Measurements from ENCODE around the gene ARF6. TPM values are rescaled to one million over a fixed set of nuclear protein-coding genes. Genes with fewer than 3 reads are reported as not detected.

The ARF6 gene
- total RNA-seq, 4 donors from 2014 or later: 41.5 to 66.4 (median 51.7) TPM

DNA sequence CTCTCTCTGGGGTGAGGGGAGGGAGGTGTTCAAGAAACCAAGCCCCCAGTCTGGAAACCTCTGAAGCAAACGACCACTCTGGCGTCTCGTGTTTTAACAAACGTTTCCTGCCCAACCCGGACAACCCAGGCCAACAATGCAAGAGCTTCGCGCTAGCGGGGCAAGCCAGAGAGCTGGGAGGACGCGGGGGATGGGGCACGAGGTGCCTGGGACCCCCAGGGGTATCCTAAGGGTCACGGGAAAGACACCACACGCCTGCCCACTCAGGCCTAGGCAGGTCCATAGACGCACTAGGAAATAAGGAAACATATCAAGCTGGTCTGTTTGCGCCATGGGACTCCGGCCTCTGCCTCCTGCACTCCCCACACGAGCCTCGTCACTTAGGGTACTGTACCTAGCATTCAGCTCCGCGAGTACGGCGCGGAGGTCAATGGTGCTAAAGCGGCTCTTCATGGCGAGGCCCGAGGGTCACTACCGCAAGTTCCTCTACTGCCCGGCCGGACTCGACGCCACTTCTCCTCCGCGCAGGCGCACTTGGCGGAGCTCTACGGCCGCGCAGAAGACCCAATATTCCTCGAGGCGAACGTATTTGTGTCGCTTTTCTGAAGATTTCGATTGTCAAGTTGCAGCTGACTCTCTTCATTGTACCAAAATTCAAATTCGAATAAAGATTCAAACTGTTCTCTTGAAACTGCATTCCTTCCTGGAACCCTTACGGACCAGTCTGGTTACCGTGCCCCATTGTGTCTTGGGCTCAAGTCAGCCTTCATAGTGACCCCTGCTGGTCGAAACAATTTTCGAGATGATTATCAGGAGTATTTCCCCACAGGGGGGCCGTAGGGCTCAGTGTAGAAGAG lies 40.4 kb upstream of the ARF6 start, which contains the start of gene NEMF:
TSS of gene NEMF (minus strand) at position 488 of the 857 bp plus-strand sequence. CDS start at position 453, 35 bp downstream.
- peak; percentile 96 for DNase-seq (ENCODE audit: extremely low spot score)
- H3K27ac ChIP-seq (replicated peaks in 1 of 4): peak within 1 kb of the TSS; percentile 87 to 93 (median 88)
- H3K9me3 ChIP-seq: no peaks in the 10 kb centered on the region
- H3K36me3 ChIP-seq: peaks cover 6 to 34% (median 29%) of the 10 kb centered on the region in 4 donors
- intact Hi-C loops (cut with DNase I): loop anchor here (5.0 kb wide), 1 partner anchor 220 kb away; no protein-coding TSS in a partner anchor
- H3K4me3 ChIP-seq: peak within 1 kb of the TSS; percentile 69 to 92 (median 78)
- TF ChIP-seq, protein P1, sequence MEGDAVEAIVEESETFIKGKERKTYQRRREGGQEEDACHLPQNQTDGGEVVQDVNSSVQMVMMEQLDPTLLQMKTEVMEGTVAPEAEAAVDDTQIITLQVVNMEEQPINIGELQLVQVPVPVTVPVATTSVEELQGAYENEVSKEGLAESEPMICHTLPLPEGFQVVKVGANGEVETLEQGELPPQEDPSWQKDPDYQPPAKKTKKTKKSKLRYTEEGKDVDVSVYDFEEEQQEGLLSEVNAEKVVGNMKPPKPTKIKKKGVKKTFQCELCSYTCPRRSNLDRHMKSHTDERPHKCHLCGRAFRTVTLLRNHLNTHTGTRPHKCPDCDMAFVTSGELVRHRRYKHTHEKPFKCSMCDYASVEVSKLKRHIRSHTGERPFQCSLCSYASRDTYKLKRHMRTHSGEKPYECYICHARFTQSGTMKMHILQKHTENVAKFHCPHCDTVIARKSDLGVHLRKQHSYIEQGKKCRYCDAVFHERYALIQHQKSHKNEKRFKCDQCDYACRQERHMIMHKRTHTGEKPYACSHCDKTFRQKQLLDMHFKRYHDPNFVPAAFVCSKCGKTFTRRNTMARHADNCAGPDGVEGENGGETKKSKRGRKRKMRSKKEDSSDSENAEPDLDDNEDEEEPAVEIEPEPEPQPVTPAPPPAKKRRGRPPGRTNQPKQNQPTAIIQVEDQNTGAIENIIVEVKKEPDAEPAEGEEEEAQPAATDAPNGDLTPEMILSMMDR (IDR thresholded peaks at IDR 0.05): peak; percentile 72 to 81 (median 76)
- TF ChIP-seq POLR2A (IDR thresholded peaks at IDR 0.05; ENCODE audit: low read depth) (peak; percentile 49), POLR2AphosphoS5 (IDR thresholded peaks at IDR 0.05) (peak; percentile 86 to 93), EP300 (IDR thresholded peaks at IDR 0.05) (no peak)
- H3K4me1 ChIP-seq: peaks cover 19 to 41% (median 35%) of the 10 kb centered on the region in 4 donors
- no peaks in the 10 kb centered on the region for H3K27me3 ChIP-seq
- WGBS: 0% methylated on average over 35 of the region's 49 CpGs

DNA sequence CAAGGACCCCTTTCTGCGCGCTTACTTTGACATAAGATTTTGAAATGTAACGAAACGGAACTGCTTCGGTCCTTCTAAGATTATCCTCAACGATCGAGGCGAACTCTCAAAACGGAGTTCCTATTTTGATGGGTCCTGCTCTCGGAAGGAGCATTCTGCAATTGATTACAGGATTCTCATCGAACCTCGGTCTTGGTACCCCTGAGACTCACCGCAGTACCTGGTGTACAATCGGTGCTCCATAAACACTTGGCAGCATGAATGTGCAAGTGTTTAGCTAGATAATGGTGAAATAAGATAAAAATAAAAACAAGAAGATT lies 39.8 kb upstream of the ARF6 start:
- TF ChIP-seq POLR2AphosphoS5 (IDR thresholded peaks at IDR 0.05) (no peak), POLR2A (IDR thresholded peaks at IDR 0.05; ENCODE audit: low read depth) (no peak), EP300 (IDR thresholded peaks at IDR 0.05) (no peak)
- TF ChIP-seq, protein P1 (IDR thresholded peaks at IDR 0.05): no peak
- Histone ChIP-seq H3K36me3 (peaks cover 6 to 33% (median 25%) of the 10 kb centered on the region in 4 donors), H3K27me3 (no peaks in the 10 kb centered on the region), H3K4me3 (peak overlapping the region; percentile 69 to 92 (median 78)), H3K9me3 (no peaks in the 10 kb centered on the region), H3K4me1 (peaks cover 19 to 41% (median 35%) of the 10 kb centered on the region in 4 donors), H3K27ac (replicated peaks in 1 of 4) (peak overlapping the region; percentile 87 to 93 (median 88))
- no peak for DNase-seq (ENCODE audit: extremely low spot score)
- intact Hi-C loops (cut with DNase I): loop anchor here (5.0 kb wide), 1 partner anchor 221 kb away; no protein-coding TSS in a partner anchor
- 1% methylated on average over 14 of the region's 14 CpGs for WGBS

DNA sequence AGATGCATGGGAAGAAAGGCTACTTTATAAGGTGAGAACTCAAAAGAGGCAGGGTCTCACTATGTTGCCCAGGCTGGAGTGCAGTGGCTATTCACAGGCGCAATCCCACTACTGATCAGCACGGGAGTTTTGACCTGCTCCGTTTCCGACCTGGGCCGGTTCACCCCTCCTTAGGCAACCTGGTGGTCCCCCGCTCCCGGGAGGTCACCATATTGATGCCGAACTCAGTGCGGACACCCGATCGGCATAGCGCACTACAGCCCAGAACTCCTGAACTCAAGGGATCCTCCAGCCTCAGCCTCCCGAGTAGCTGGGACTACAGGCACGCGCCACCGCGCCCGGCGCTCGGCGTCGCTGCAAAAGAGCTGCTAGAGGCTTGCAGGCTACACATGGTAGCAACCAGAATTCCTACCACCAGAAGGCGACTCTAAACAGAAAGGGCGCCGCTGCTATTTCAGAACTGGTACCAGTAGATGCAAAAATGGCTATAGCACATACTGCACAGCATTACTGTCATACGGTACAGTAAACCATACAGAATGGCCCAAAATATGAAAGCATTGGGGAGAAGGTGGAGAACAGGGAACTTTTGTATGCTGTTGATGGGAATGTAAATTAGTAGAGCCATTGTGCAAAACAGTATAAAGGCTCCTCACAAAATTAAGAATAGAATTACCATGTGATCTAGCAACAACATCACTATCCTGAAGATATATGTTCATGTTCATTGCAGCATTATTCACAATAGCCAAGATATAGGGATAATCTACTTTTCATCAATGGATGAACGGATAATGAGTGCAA lies 39.1 kb upstream of the ARF6 start:
- Histone ChIP-seq H3K27ac (replicated peaks in 1 of 4) (peak overlapping the region; percentile 87 to 93 (median 88)), H3K4me1 (peaks cover 19 to 41% (median 35%) of the 10 kb centered on the region in 4 donors), H3K36me3 (peaks cover 6 to 26% (median 19%) of the 10 kb centered on the region in 4 donors), H3K4me3 (peak overlapping the region; percentile 69 to 92 (median 78)), H3K27me3 (no peaks in the 10 kb centered on the region), H3K9me3 (no peaks in the 10 kb centered on the region)
- DNase-seq (ENCODE audit: extremely low spot score): peak; percentile 92
- TF ChIP-seq POLR2A (IDR thresholded peaks at IDR 0.05; ENCODE audit: low read depth): no peak
- TF ChIP-seq, protein P1 (IDR thresholded peaks at IDR 0.05): peak; percentile 76 to 88 (median 84)
- TF ChIP-seq POLR2AphosphoS5 (IDR thresholded peaks at IDR 0.05): peak; percentile 49 to 72
- TF ChIP-seq EP300 (IDR thresholded peaks at IDR 0.05): no peak
- 27% methylated on average over 16 of the region's 27 CpGs for WGBS
- intact Hi-C loops (cut with DNase I): loop anchor here (5.0 kb wide), 1 partner anchor 221 kb away; no protein-coding TSS in a partner anchor

DNA sequence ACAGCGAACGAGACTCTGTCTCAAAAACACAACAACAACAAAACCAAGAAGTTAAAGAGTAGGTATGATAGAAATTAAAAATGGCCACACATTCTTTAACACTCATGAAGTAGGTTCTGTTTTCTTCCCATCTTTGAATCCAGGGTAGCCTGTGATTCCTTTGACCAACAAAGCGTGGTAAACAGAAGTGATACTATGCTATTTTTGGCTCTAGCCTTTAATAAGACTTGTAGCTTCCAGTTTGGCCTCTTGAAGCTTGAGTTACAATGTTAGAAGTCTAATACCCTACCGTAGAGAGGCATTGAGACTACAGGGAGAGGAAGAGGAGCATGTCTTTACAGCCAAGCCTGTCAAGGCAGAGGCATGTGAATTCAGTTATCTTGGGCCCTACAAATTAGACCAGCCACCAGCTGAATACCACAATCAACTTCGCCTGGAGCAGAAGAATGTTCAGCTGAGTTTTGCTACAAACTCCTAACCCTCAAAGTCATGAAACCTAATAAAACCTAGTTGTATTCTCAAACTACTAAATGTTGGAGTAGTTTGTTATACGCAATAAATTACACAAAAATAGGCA lies 35.4 kb upstream of the ARF6 start:
- Histone ChIP-seq H3K27me3 (no peaks in the 10 kb centered on the region), H3K36me3 (no peaks in the 10 kb centered on the region), H3K9me3 (no peaks in the 10 kb centered on the region), H3K27ac (replicated peaks in 1 of 4) (no peak overlapping the region), H3K4me3 (no peak overlapping the region), H3K4me1 (peaks cover 7 to 26% (median 23%) of the 10 kb centered on the region in 4 donors)
- no peak for DNase-seq (ENCODE audit: extremely low spot score)
- WGBS: 87% methylated on average over 6 of the region's 6 CpGs
- intact Hi-C loops (cut with DNase I): no loop called here
- TF ChIP-seq, protein P1 (IDR thresholded peaks at IDR 0.05): no peak
- no peak for TF ChIP-seq POLR2AphosphoS5 (IDR thresholded peaks at IDR 0.05)
- no peak for TF ChIP-seq POLR2A (IDR thresholded peaks at IDR 0.05; ENCODE audit: low read depth)
- TF ChIP-seq EP300 (IDR thresholded peaks at IDR 0.05): no peak
